GM18870 (cell line): ENCODE measurements around the gene PRKN.
"Not testable (repeated sequence)": the region's sequence is repeated elsewhere in the genome, so short reads cannot be mapped to it uniquely, and the experiment has no call there.

Source experiments
- ATAC-seq: cut with Tn5 transposase; IDR thresholded peaks from one replicate; pipeline ENCODE4 v1.9.1; 2021; ENCODE audit warnings: moderate library complexity; ENCODE audit not compliant: unreplicated experiment

PRKN gene

GRCh38 chr6:162679681-162680080, 47.9 kb downstream of the PRKN start:
- no peak for ATAC-seq

- not testable (repeated sequence) for ATAC-seq
Observed at GRCh38 chr6:162678896-162679295, 48.7 kb downstream of the PRKN start.

- ATAC-seq = no peak
Observed at GRCh38 chr6:162675503-162675902, 52.1 kb downstream of the PRKN start.

- ATAC-seq = no peak
Observed at GRCh38 chr6:162674452-162674851, 53.1 kb downstream of the PRKN start.

- ATAC-seq = no peak
Observed at GRCh38 chr6:162671580-162672165, 55.9 kb downstream of the PRKN start.

- ATAC-seq = no peak
Observed at GRCh38 chr6:162670345-162670744, 57.2 kb downstream of the PRKN start.

- no peak for ATAC-seq
Observed at GRCh38 chr6:162666246-162666645, 61.3 kb downstream of the PRKN start.

- ATAC-seq = no peak
Observed at GRCh38 chr6:162653808-162654207, 73.8 kb downstream of the PRKN start.

- ATAC-seq = no peak
Observed at GRCh38 chr6:162651505-162651904, 76.1 kb downstream of the PRKN start.

GRCh38 chr6:162649271-162649670, 78.3 kb downstream of the PRKN start:
- ATAC-seq = no peak

GRCh38 chr6:162644153-162644552, 83.4 kb downstream of the PRKN start:
- ATAC-seq = no peak

GRCh38 chr6:162640756-162641155, 86.8 kb downstream of the PRKN start:
- ATAC-seq = no peak

- ATAC-seq = no peak
Observed at GRCh38 chr6:162639951-162640350, 87.6 kb downstream of the PRKN start.

- no peak for ATAC-seq
Observed at GRCh38 chr6:162638931-162639574, 88.5 kb downstream of the PRKN start.

GRCh38 chr6:162637317-162637716, 90.2 kb downstream of the PRKN start:
- no peak for ATAC-seq

- ATAC-seq = no peak
Observed at GRCh38 chr6:162636167-162636566, 91.4 kb downstream of the PRKN start.

- no peak for ATAC-seq
Observed at GRCh38 chr6:162631546-162631945, 96.0 kb downstream of the PRKN start.

- no peak for ATAC-seq
Observed at GRCh38 chr6:162630069-162630468, 97.5 kb downstream of the PRKN start.

- ATAC-seq = no peak
Observed at GRCh38 chr6:162627825-162628224, 99.7 kb downstream of the PRKN start.

- no peak for ATAC-seq
Observed at GRCh38 chr6:162627362-162627761, 100.2 kb downstream of the PRKN start.

- no peak for ATAC-seq
Observed at GRCh38 chr6:162626869-162627268, 100.7 kb downstream of the PRKN start.

- ATAC-seq = no peak
Observed at GRCh38 chr6:162625846-162626540, 101.6 kb downstream of the PRKN start.
